ENCODE measurements around the gene B3GLCT.
A peak's percentile ranks its signal among the peaks of the same experiment; 100 is the strongest.

Gene B3GLCT

GRCh38 chr13:31199849-31200636 is at the start of gene B3GLCT:
B3GLCT (plus strand) TSS chr13:31199975; CDS start chr13:31200085, 110 bp downstream.
- Mint-ChIP-seq H3K4me3 (peak within 1 kb of the TSS; percentile 89), H3K4me1 (ENCODE audit: low read depth) (peaks cover 29% of the 10 kb centered on the region), H3K36me3 (no peaks in the 10 kb centered on the region), H3K27ac (peak within 1 kb of the TSS; percentile 87), H3K27me3 (no peaks in the 10 kb centered on the region), H3K9me3 (ENCODE audit: low read depth) (no peaks in the 10 kb centered on the region)

- Mint-ChIP-seq H3K27ac (no peak overlapping the region), H3K4me3 (no peak overlapping the region), H3K27me3 (no peaks in the 10 kb centered on the region), H3K9me3 (ENCODE audit: low read depth) (no peaks in the 10 kb centered on the region), H3K4me1 (ENCODE audit: low read depth) (peaks cover 34% of the 10 kb centered on the region), H3K36me3 (peaks cover 28% of the 10 kb centered on the region)
These were observed 49.3 kb upstream of the B3GLCT start for GRCh38 chr13:31150315-31150985.

GRCh38 chr13:31151837-31152236 is 47.9 kb upstream of the B3GLCT start:
- Mint-ChIP-seq H3K36me3 (peaks cover 26% of the 10 kb centered on the region), H3K27me3 (no peaks in the 10 kb centered on the region), H3K9me3 (ENCODE audit: low read depth) (no peaks in the 10 kb centered on the region), H3K27ac (no peak overlapping the region), H3K4me1 (ENCODE audit: low read depth) (peaks cover 32% of the 10 kb centered on the region), H3K4me3 (no peak overlapping the region)

GRCh38 chr13:31154939-31155338 is 44.8 kb upstream of the B3GLCT start:
- H3K27me3 Mint-ChIP-seq: no peaks in the 10 kb centered on the region
- H3K4me1 Mint-ChIP-seq (ENCODE audit: low read depth): peaks cover 48% of the 10 kb centered on the region
- no peak overlapping the region for H3K4me3 Mint-ChIP-seq
- no peak overlapping the region for H3K27ac Mint-ChIP-seq
- H3K9me3 Mint-ChIP-seq (ENCODE audit: low read depth): no peaks in the 10 kb centered on the region
- peaks cover 28% of the 10 kb centered on the region for H3K36me3 Mint-ChIP-seq

- Mint-ChIP-seq H3K27me3 (no peaks in the 10 kb centered on the region), H3K36me3 (peaks cover 24% of the 10 kb centered on the region), H3K4me1 (ENCODE audit: low read depth) (peaks cover 49% of the 10 kb centered on the region), H3K27ac (peak overlapping the region; percentile 98), H3K4me3 (peak overlapping the region; percentile 99), H3K9me3 (ENCODE audit: low read depth) (no peaks in the 10 kb centered on the region)
These were observed 40.5 kb upstream of the B3GLCT start for GRCh38 chr13:31159306-31159705.

GRCh38 chr13:31160857-31161556 is 38.8 kb upstream of the B3GLCT start:
- Mint-ChIP-seq H3K4me1 (ENCODE audit: low read depth) (peaks cover 44% of the 10 kb centered on the region), H3K27ac (peak overlapping the region; percentile 98), H3K9me3 (ENCODE audit: low read depth) (no peaks in the 10 kb centered on the region), H3K36me3 (peaks cover 18% of the 10 kb centered on the region), H3K27me3 (no peaks in the 10 kb centered on the region), H3K4me3 (peak overlapping the region; percentile 99)

- no peaks in the 10 kb centered on the region for H3K27me3 Mint-ChIP-seq
- peaks cover 18% of the 10 kb centered on the region for H3K36me3 Mint-ChIP-seq
- peak within 1 kb of the TSS; percentile 98 for H3K27ac Mint-ChIP-seq
- peak within 1 kb of the TSS; percentile 99 for H3K4me3 Mint-ChIP-seq
- no peaks in the 10 kb centered on the region for H3K9me3 Mint-ChIP-seq (ENCODE audit: low read depth)
- peaks cover 44% of the 10 kb centered on the region for H3K4me1 Mint-ChIP-seq (ENCODE audit: low read depth)
These were observed 38.1 kb upstream of the B3GLCT start, which contains the start of gene HSPH1 for GRCh38 chr13:31161557-31162150. HSPH1 (minus strand) TSS chr13:31161904; CDS start chr13:31161582, 322 bp downstream.

- H3K36me3 Mint-ChIP-seq: peaks cover 14% of the 10 kb centered on the region
- no peaks in the 10 kb centered on the region for H3K27me3 Mint-ChIP-seq
- peak overlapping the region; percentile 98 for H3K27ac Mint-ChIP-seq
- H3K4me3 Mint-ChIP-seq: peak overlapping the region; percentile 99
- no peaks in the 10 kb centered on the region for H3K9me3 Mint-ChIP-seq (ENCODE audit: low read depth)
- H3K4me1 Mint-ChIP-seq (ENCODE audit: low read depth): peaks cover 40% of the 10 kb centered on the region
These were observed 37.4 kb upstream of the B3GLCT start for GRCh38 chr13:31162151-31163008.

GRCh38 chr13:31166591-31166990 is 33.2 kb upstream of the B3GLCT start:
- Mint-ChIP-seq H3K36me3 (no peaks in the 10 kb centered on the region), H3K27me3 (no peaks in the 10 kb centered on the region), H3K4me1 (ENCODE audit: low read depth) (peaks cover 13% of the 10 kb centered on the region), H3K4me3 (no peak overlapping the region), H3K9me3 (ENCODE audit: low read depth) (no peaks in the 10 kb centered on the region), H3K27ac (no peak overlapping the region)

- H3K4me1 Mint-ChIP-seq (ENCODE audit: low read depth): peaks cover 11% of the 10 kb centered on the region
- H3K27ac Mint-ChIP-seq: no peak overlapping the region
- H3K4me3 Mint-ChIP-seq: no peak overlapping the region
- H3K36me3 Mint-ChIP-seq: no peaks in the 10 kb centered on the region
- peaks cover under 1% of the 10 kb centered on the region for H3K27me3 Mint-ChIP-seq
- no peaks in the 10 kb centered on the region for H3K9me3 Mint-ChIP-seq (ENCODE audit: low read depth)
These were observed 32.3 kb upstream of the B3GLCT start for GRCh38 chr13:31167490-31167889.

GRCh38 chr13:31168166-31168565 is 31.6 kb upstream of the B3GLCT start:
- no peaks in the 10 kb centered on the region for H3K36me3 Mint-ChIP-seq
- peaks cover 4% of the 10 kb centered on the region for H3K4me1 Mint-ChIP-seq (ENCODE audit: low read depth)
- H3K9me3 Mint-ChIP-seq (ENCODE audit: low read depth): no peaks in the 10 kb centered on the region
- H3K4me3 Mint-ChIP-seq: no peak overlapping the region
- H3K27ac Mint-ChIP-seq: no peak overlapping the region
- H3K27me3 Mint-ChIP-seq: peaks cover 6% of the 10 kb centered on the region

- Mint-ChIP-seq H3K27ac (no peak overlapping the region), H3K9me3 (ENCODE audit: low read depth) (no peaks in the 10 kb centered on the region)
These were observed 31.0 kb upstream of the B3GLCT start for GRCh38 chr13:31168736-31169135.

GRCh38 chr13:31172001-31172400 is 27.8 kb upstream of the B3GLCT start:
- H3K36me3 Mint-ChIP-seq: no peaks in the 10 kb centered on the region
- H3K4me1 Mint-ChIP-seq (ENCODE audit: low read depth): no peaks in the 10 kb centered on the region
- peaks cover 6% of the 10 kb centered on the region for H3K27me3 Mint-ChIP-seq
- H3K9me3 Mint-ChIP-seq (ENCODE audit: low read depth): no peaks in the 10 kb centered on the region
- H3K4me3 Mint-ChIP-seq: no peak overlapping the region
- H3K27ac Mint-ChIP-seq: no peak overlapping the region

More at GRCh38 chr13:31168736-31169135, 31.0 kb upstream of the B3GLCT start:
- Mint-ChIP-seq H3K27me3 (peaks cover 6% of the 10 kb centered on the region), H3K36me3 (no peaks in the 10 kb centered on the region), H3K4me1 (ENCODE audit: low read depth) (no peaks in the 10 kb centered on the region), H3K4me3 (no peak overlapping the region)

- H3K27me3 Mint-ChIP-seq: peaks cover 6% of the 10 kb centered on the region
- no peaks in the 10 kb centered on the region for H3K36me3 Mint-ChIP-seq
- no peaks in the 10 kb centered on the region for H3K9me3 Mint-ChIP-seq (ENCODE audit: low read depth)
- no peaks in the 10 kb centered on the region for H3K4me1 Mint-ChIP-seq (ENCODE audit: low read depth)
- no peak overlapping the region for H3K27ac Mint-ChIP-seq
- H3K4me3 Mint-ChIP-seq: no peak overlapping the region
These were observed 27.2 kb upstream of the B3GLCT start for GRCh38 chr13:31172535-31172934.

Measured in activated naive CD8-positive, alpha-beta T cell (primary cell).